Gastroesophageal sphincter (tissue), 4 donors: ENCODE data around the gene NKX1-2. TPM values are rescaled to one million over a fixed set of nuclear protein-coding genes. Genes with fewer than 3 reads are reported as not detected.

Source experiments
- ATAC-seq: fragments of 150-250 bp; one replicate; pipeline ENCODE4 v1.9.1; 2016; ENCODE audit warnings: mild to moderate bottlenecking, moderate library complexity
- H3K27ac ChIP-seq, 4 donors: fragments of 200-600 bp; sonication (generic) in 3 of 4; 1 replicate in 3 of 4; 2 replicates in 1 of 4; pipeline ENCODE4 v1.5.1; 2016 to 2019
- H3K27me3 ChIP-seq: fragments of 200-600 bp; sonication (generic); one replicate; pipeline ENCODE4 v1.5.1; 2019
- H3K36me3 ChIP-seq, 2 donors: fragments of 200-600 bp; sonication (generic); one replicate each; pipeline ENCODE4 v1.5.1; 2019; ENCODE audit warnings: control low read depth in 1 of 2
- H3K4me1 ChIP-seq, 3 donors: fragments of 200-600 bp; sonication (generic); 1 replicate in 2 of 3; 2 replicates in 1 of 3; pipeline ENCODE4 v1.5.1; 2016 to 2019; ENCODE audit warnings: control low read depth in 2 of 3
- H3K4me3 ChIP-seq, 2 donors: fragments of 200-600 bp; sonication (generic); one replicate each; pipeline ENCODE4 v1.5.1; 2019; ENCODE audit warnings: mild to moderate bottlenecking in 1 of 2, moderate library complexity in 1 of 2
- H3K9me3 ChIP-seq, 3 donors: fragments of 200-600 bp; sonication (generic); one replicate each; pipeline ENCODE4 v1.5.1; 2017 to 2019; ENCODE audit warnings: control low read depth in 2 of 3
- CTCF ChIP-seq, 4 experiments: fragments of 200-600 bp in 2 of 4; fragments of 450-650 bp in 2 of 4; sonication (generic) in 1 of 4; IDR thresholded peaks; one replicate each; pipeline ENCODE4 v1.5.1; 2017 to 2019; ENCODE audit warnings: antibody characterized with exemption in 4 of 4, mild to moderate bottlenecking in 2 of 4, moderate library complexity in 2 of 4
- EP300 ChIP-seq: sonication (generic); formaldehyde crosslinking; IDR thresholded peaks from one replicate; pipeline ENCODE4 v1.6.1; 2017; ENCODE audit warnings: antibody characterized with exemption, mild to moderate bottlenecking
- POLR2A ChIP-seq, 2 donors: fragments of 450-650 bp; IDR thresholded peaks; one replicate each; pipeline ENCODE4 v1.6.1; 2017; ENCODE audit warnings: antibody characterized with exemption in 2 of 2, mild to moderate bottlenecking in 2 of 2, moderate library complexity in 1 of 2
- POLR2AphosphoS5 ChIP-seq: sonication (generic); formaldehyde crosslinking; IDR thresholded peaks from one replicate; pipeline ENCODE4 v1.6.1; 2017; ENCODE audit warnings: antibody characterized with exemption
- WGBS, 2 donors: methylation state at CpG; one replicate each; pipeline ENCODE4 v1.1.5; 2018; ENCODE audit warnings: low coverage in 1 of 2; 5-methylcytosine and 5-hydroxymethylcytosine counted together
- total RNA-seq, 4 donors: library from RNA; depleted of rRNA; stranded (reverse); fragments of >200 nt; gene quantifications; one replicate each; pipeline ENCODE4 v1.1.0, GENCODE V29; 2016

The NKX1-2 gene
- under 1 TPM in 1 of 4 donors, not detected in 3; 0.12 TPM for total RNA-seq

- no peak for ATAC-seq
- Histone ChIP-seq H3K4me1 (peaks cover 0 to 37% (median 17%) of the 10 kb centered on the region in 3 donors), H3K36me3 (no peaks in the 10 kb centered on the region), H3K4me3 (peak within 1 kb of the TSS in 1 of 2 donors; percentile 35), H3K27me3 (peaks cover 95% of the 10 kb centered on the region), H3K9me3 (no peaks in the 10 kb centered on the region), H3K27ac (no peak within 1 kb of the TSS)
- TF ChIP-seq POLR2AphosphoS5 (no peak), POLR2A (IDR thresholded peaks at IDR 0.05) (no peak), CTCF (IDR thresholded peaks at IDR 0.05) (no peak), EP300 (no peak)
- WGBS, 2 donors = 0% methylated on average over 1 to 2 of the region's 57 CpGs
Observed at GRCh38 chr10:124450012-124450782, at the start of gene NKX1-2. TSS of gene NKX1-2 (minus strand) at chr10:124450035. CDS start at chr10:124449943, 92 bp downstream.

- no peak for ATAC-seq
- no peak for TF ChIP-seq EP300
- no peak for TF ChIP-seq POLR2AphosphoS5
- no peak for TF ChIP-seq POLR2A (IDR thresholded peaks at IDR 0.05)
- TF ChIP-seq CTCF (IDR thresholded peaks at IDR 0.05) = no peak
- WGBS, 2 donors = 82 to 86% methylated on average over 4 to 5 of the region's 8 CpGs
- no peak overlapping the region for H3K4me3 ChIP-seq
- no peaks in the 10 kb centered on the region for H3K4me1 ChIP-seq
- H3K27ac ChIP-seq = no peak overlapping the region
- H3K9me3 ChIP-seq = peaks cover 0 to 8% (median 0%) of the 10 kb centered on the region in 3 donors
- H3K36me3 ChIP-seq = peaks cover 0 to 21% of the 10 kb centered on the region in 2 donors
- H3K27me3 ChIP-seq = no peaks in the 10 kb centered on the region
Observed at GRCh38 chr10:124498056-124498455, 48.2 kb upstream of the NKX1-2 start.

GRCh38 chr10:124497196-124497881 lies 47.5 kb upstream of the NKX1-2 start:
- no peak for ATAC-seq
- TF ChIP-seq EP300 (no peak), CTCF (IDR thresholded peaks at IDR 0.05) (no peak), POLR2A (IDR thresholded peaks at IDR 0.05) (no peak), POLR2AphosphoS5 (no peak)
- no peak overlapping the region for H3K27ac ChIP-seq
- no peaks in the 10 kb centered on the region for H3K4me1 ChIP-seq
- H3K9me3 ChIP-seq = peaks cover 0 to 8% (median 0%) of the 10 kb centered on the region in 3 donors
- WGBS, 2 donors = 60% methylated on average over 1 of the region's 15 CpGs; no CpG with 5 or more reads in 1 of the 2 donors
- no peak overlapping the region for H3K4me3 ChIP-seq
- peaks cover 0 to 26% of the 10 kb centered on the region in 2 donors for H3K36me3 ChIP-seq
- H3K27me3 ChIP-seq = no peaks in the 10 kb centered on the region

- no peak for ATAC-seq
- 100% methylated on average over 3 of the region's 24 CpGs; no CpG with 5 or more reads in 1 of the 2 donors for WGBS, 2 donors
- no peak for TF ChIP-seq EP300
- no peak for TF ChIP-seq POLR2A (IDR thresholded peaks at IDR 0.05)
- no peak for TF ChIP-seq CTCF (IDR thresholded peaks at IDR 0.05)
- Histone ChIP-seq H3K4me3 (no peak overlapping the region), H3K27me3 (no peaks in the 10 kb centered on the region), H3K4me1 (no peaks in the 10 kb centered on the region), H3K36me3 (peaks cover 0 to 26% of the 10 kb centered on the region in 2 donors), H3K27ac (no peak overlapping the region), H3K9me3 (peaks cover 0 to 8% (median 0%) of the 10 kb centered on the region in 3 donors)
Observed at GRCh38 chr10:124496620-124497019, 46.8 kb upstream of the NKX1-2 start.
